AG04449 (cell line): Measurements from ENCODE around the gene MYBPH.

ENCODE experiments used
- CTCF ChIA-PET: fragments of 350-600 bp; formaldehyde crosslinking; extraction: SDS; loops from one replicate; lab custom pipeline; 2021; ENCODE audit warnings: antibody characterized with exemption; lab: Yijun Ruan, JAX
- POLR2A ChIA-PET: fragments of 400-600, 350-600 bp; formaldehyde crosslinking; extraction: SDS; loops from one replicate; lab custom pipeline; 2020; ENCODE audit warnings: antibody characterized with exemption, inconsistent platforms; lab: Yijun Ruan, JAX
- DNase-seq: peaks from one replicate; pipeline ENCODE4 v3.0.0-alpha.2; 2010; ENCODE audit warnings: low read depth, low spot score
- H3K4me3 ChIP-seq: 2 replicates; pipeline ENCODE4 v1.5.1; 2011; ENCODE audit warnings: low read depth, mild to moderate bottlenecking, control low read depth, low read length
- CTCF ChIP-seq: IDR thresholded peaks from one replicate; pipeline ENCODE4 v1.5.1; 2011; ENCODE audit warnings: mild to moderate bottlenecking, moderate library complexity, low read length, control low read depth, inconsistent platforms; ENCODE audit not compliant: insufficient read depth; ENCODE audit errors: missing control alignments

MYBPH gene

GRCh38 chr1:203199481-203199815, 23.8 kb upstream of the MYBPH start:
- no peak for DNase-seq
- TF ChIP-seq CTCF, result no peak
- CTCF ChIA-PET, result interaction anchor here (1.3 to 8.2 kb wide), 7 partner anchors 10 to 160 kb away, joined by 4 to 62 read pairs (median 11); partner anchors contain the start of gene MYBPH
- POLR2A ChIA-PET, result no interaction called here
- H3K4me3 ChIP-seq, result no peak overlapping the region

- TF ChIP-seq CTCF, result no peak
- ChIA-PET POLR2A (no interaction called here), CTCF (interaction anchor here (1.7 to 8.2 kb wide), 5 partner anchors 18 to 159 kb away, joined by 4 to 62 read pairs (median 26); partner anchors contain the start of gene MYBPH)
- no peak overlapping the region for H3K4me3 ChIP-seq
- DNase-seq, result no peak
These were observed 23.4 kb upstream of the MYBPH start for GRCh38 chr1:203199002-203199401.

- DNase-seq, result peak; percentile 38
- CTCF ChIA-PET, result interaction anchor here (0.8 to 8.2 kb wide), 7 partner anchors 12 to 158 kb away, joined by 3 to 62 read pairs (median 6); partner anchors contain the start of gene CHI3L1
- no peak overlapping the region for H3K4me3 ChIP-seq
- POLR2A ChIA-PET, result no interaction called here
- TF ChIP-seq CTCF, result no peak
These were observed 22.0 kb upstream of the MYBPH start for GRCh38 chr1:203197625-203198024.

- no peak for DNase-seq
- CTCF ChIA-PET, result interaction anchor here (0.9 to 4.7 kb wide), 5 partner anchors 10 to 157 kb away, joined by 3 to 26 read pairs (median 3); partner anchors contain the start of gene CHI3L1
- no peak overlapping the region for H3K4me3 ChIP-seq
- peak; percentile 18 for TF ChIP-seq CTCF
- POLR2A ChIA-PET, result no interaction called here
These were observed 20.7 kb upstream of the MYBPH start for GRCh38 chr1:203196371-203196770.

DNA sequence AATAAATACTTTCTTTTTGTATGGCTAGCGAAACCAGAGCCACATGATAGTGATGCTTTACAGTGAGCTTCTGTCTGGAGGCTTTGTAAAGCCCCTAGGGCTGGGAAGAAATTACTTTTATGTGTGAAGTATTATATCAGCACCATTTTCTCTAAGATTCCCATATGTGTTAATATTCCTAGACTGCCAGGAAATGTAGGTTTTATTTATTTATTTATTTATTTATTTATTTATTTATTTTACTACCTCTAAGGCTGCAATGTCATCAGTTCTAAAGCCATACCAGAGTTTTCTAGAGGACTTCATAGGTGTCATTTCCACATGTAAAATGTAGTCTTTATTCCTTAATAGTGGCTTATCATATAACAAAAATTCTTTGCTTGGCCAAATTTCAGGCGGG, 15.3 kb upstream of the MYBPH start:
- no peak for TF ChIP-seq CTCF
- no peak overlapping the region for H3K4me3 ChIP-seq
- CTCF ChIA-PET, result interaction anchor here (1.0 to 4.8 kb wide), 2 partner anchors 9 to 19 kb away, joined by 3 to 31 read pairs; no protein-coding TSS in a partner anchor
- POLR2A ChIA-PET, result no interaction called here
- DNase-seq, result no peak

DNA sequence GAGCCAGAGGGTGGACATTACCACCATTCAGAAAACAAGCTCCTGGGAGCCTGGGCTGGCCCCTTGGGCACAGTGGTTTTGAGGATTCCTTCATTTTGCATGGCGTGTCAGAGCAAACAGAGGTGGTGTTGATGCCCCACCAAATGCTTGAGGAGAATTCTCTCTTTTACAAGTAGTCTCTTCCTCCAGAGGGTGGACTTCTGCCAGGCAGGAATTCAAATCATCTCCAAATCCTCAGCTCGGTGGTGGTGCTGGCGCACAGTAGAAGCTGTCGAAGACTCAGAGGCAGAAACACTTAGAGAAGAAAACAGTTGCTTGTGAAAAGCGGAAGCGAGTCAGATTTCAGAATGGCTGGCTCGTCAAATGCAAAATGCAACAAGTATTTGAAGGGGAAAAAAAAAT, 14.3 kb upstream of the MYBPH start:
- POLR2A ChIA-PET, result no interaction called here
- no peak overlapping the region for H3K4me3 ChIP-seq
- no peak for TF ChIP-seq CTCF
- DNase-seq, result no peak
- CTCF ChIA-PET, result interaction anchor here (0.9 to 4.8 kb wide), 4 partner anchors 18 to 72 kb away, joined by 3 to 31 read pairs (median 6); no protein-coding TSS in a partner anchor
